Measurements from ENCODE around the gene TCEA3.
"Not testable (repeated sequence)": the region's sequence is repeated elsewhere in the genome, so short reads cannot be mapped to it uniquely, and the experiment has no call there.

TCEA3 gene

GRCh38 chr1:23381233-23381885 is 43.2 kb downstream of the TCEA3 start:
- Histone ChIP-seq H3K36me3 (replicated peaks; ENCODE audit: low read depth, low read length) (no peaks in the 10 kb centered on the region), H4K20me1 (ENCODE audit: insufficient read depth, low read length) (no peaks in the 10 kb centered on the region), H3K4me3 (ENCODE audit: low read length) (no peak overlapping the region), H2AFZ (ENCODE audit: low read depth, low read length) (no peak overlapping the region), H3K27ac (ENCODE audit: low read length) (no peak overlapping the region), H3K79me2 (ENCODE audit: low read length) (no peaks in the 10 kb centered on the region), H3K9me3 (ENCODE audit: insufficient read depth, low read length) (no peaks in the 10 kb centered on the region), H3K4me1 (ENCODE audit: low read length) (peaks cover 22% of the 10 kb centered on the region), H3K4me2 (ENCODE audit: low read length) (no peak overlapping the region), H3K9ac (ENCODE audit: low read length) (no peak overlapping the region), H3K27me3 (ENCODE audit: low read depth, low read length) (peaks cover 34% of the 10 kb centered on the region)
- TF ChIP-seq EZH2phosphoT487 (IDR thresholded peaks at IDR 0.05; ENCODE audit: low read depth), result no peak
- no peak for TF ChIP-seq CTCF (IDR thresholded peaks at IDR 0.05; ENCODE audit: low read depth, low read length)

GRCh38 chr1:23380719-23381118 is 43.8 kb downstream of the TCEA3 start:
- no peak for TF ChIP-seq CTCF (IDR thresholded peaks at IDR 0.05; ENCODE audit: low read depth, low read length)
- TF ChIP-seq EZH2phosphoT487 (IDR thresholded peaks at IDR 0.05; ENCODE audit: low read depth), result no peak
- Histone ChIP-seq H2AFZ (ENCODE audit: low read depth, low read length) (no peak overlapping the region), H3K27ac (ENCODE audit: low read length) (no peak overlapping the region), H3K36me3 (replicated peaks; ENCODE audit: low read depth, low read length) (no peaks in the 10 kb centered on the region), H3K9ac (ENCODE audit: low read length) (no peak overlapping the region), H4K20me1 (ENCODE audit: insufficient read depth, low read length) (no peaks in the 10 kb centered on the region), H3K79me2 (ENCODE audit: low read length) (no peaks in the 10 kb centered on the region), H3K9me3 (ENCODE audit: insufficient read depth, low read length) (no peaks in the 10 kb centered on the region), H3K27me3 (ENCODE audit: low read depth, low read length) (peaks cover 34% of the 10 kb centered on the region), H3K4me2 (ENCODE audit: low read length) (no peak overlapping the region), H3K4me3 (ENCODE audit: low read length) (no peak overlapping the region), H3K4me1 (ENCODE audit: low read length) (peaks cover 22% of the 10 kb centered on the region)

GRCh38 chr1:23380236-23380635 is 44.3 kb downstream of the TCEA3 start:
- H3K9me3 ChIP-seq (ENCODE audit: insufficient read depth, low read length); H3K4me3 ChIP-seq (ENCODE audit: low read length); H3K79me2 ChIP-seq (ENCODE audit: low read length); H3K4me2 ChIP-seq (ENCODE audit: low read length); H3K9ac ChIP-seq (ENCODE audit: low read length); H2AFZ ChIP-seq (ENCODE audit: low read depth, low read length); H4K20me1 ChIP-seq (ENCODE audit: insufficient read depth, low read length); H3K36me3 ChIP-seq (replicated peaks; ENCODE audit: low read depth, low read length); H3K27ac ChIP-seq (ENCODE audit: low read length): not testable (repeated sequence)
- Histone ChIP-seq H3K27me3 (ENCODE audit: low read depth, low read length) (peaks cover 34% of the 10 kb centered on the region), H3K4me1 (ENCODE audit: low read length) (peaks cover 22% of the 10 kb centered on the region)

- TF ChIP-seq CTCF (IDR thresholded peaks at IDR 0.05; ENCODE audit: low read depth, low read length), result no peak
- no peak for TF ChIP-seq EZH2phosphoT487 (IDR thresholded peaks at IDR 0.05; ENCODE audit: low read depth)
- Histone ChIP-seq H3K4me3 (ENCODE audit: low read length) (no peak overlapping the region), H3K27me3 (ENCODE audit: low read depth, low read length) (peaks cover 26% of the 10 kb centered on the region), H4K20me1 (ENCODE audit: insufficient read depth, low read length) (no peaks in the 10 kb centered on the region), H3K9ac (ENCODE audit: low read length) (no peak overlapping the region), H3K27ac (ENCODE audit: low read length) (no peak overlapping the region), H3K4me2 (ENCODE audit: low read length) (no peak overlapping the region), H3K4me1 (ENCODE audit: low read length) (peaks cover 19% of the 10 kb centered on the region), H3K9me3 (ENCODE audit: insufficient read depth, low read length) (no peaks in the 10 kb centered on the region), H3K36me3 (replicated peaks; ENCODE audit: low read depth, low read length) (no peaks in the 10 kb centered on the region), H2AFZ (ENCODE audit: low read depth, low read length) (no peak overlapping the region), H3K79me2 (ENCODE audit: low read length) (no peaks in the 10 kb centered on the region)
These were observed 47.4 kb downstream of the TCEA3 start for GRCh38 chr1:23376890-23377811.

GRCh38 chr1:23374079-23374735 is 50.3 kb downstream of the TCEA3 start:
- not testable (repeated sequence) for H3K9ac ChIP-seq (ENCODE audit: low read length); H4K20me1 ChIP-seq (ENCODE audit: insufficient read depth, low read length); H3K4me3 ChIP-seq (ENCODE audit: low read length); H3K9me3 ChIP-seq (ENCODE audit: insufficient read depth, low read length); H2AFZ ChIP-seq (ENCODE audit: low read depth, low read length); H3K4me2 ChIP-seq (ENCODE audit: low read length); H3K36me3 ChIP-seq (replicated peaks; ENCODE audit: low read depth, low read length); H3K27ac ChIP-seq (ENCODE audit: low read length); H3K27me3 ChIP-seq (ENCODE audit: low read depth, low read length)
- peaks cover 15% of the 10 kb centered on the region for H3K4me1 ChIP-seq (ENCODE audit: low read length)
- H3K79me2 ChIP-seq (ENCODE audit: low read length), result peaks cover 11% of the 10 kb centered on the region
